ENCODE data around the gene COX6A1. TPM values are rescaled to one million over a fixed set of nuclear protein-coding genes. Genes with fewer than 3 reads are reported as not detected.
A peak's percentile ranks its signal among the peaks of the same experiment; 100 is the strongest.

COX6A1 gene
- polyA plus RNA-seq, 3 donors = 307 to 370 (median 333) TPM

GRCh38 chr12:120455302-120455701 is 17.4 kb downstream of the COX6A1 start:
- no peak for DNase-seq

DNA sequence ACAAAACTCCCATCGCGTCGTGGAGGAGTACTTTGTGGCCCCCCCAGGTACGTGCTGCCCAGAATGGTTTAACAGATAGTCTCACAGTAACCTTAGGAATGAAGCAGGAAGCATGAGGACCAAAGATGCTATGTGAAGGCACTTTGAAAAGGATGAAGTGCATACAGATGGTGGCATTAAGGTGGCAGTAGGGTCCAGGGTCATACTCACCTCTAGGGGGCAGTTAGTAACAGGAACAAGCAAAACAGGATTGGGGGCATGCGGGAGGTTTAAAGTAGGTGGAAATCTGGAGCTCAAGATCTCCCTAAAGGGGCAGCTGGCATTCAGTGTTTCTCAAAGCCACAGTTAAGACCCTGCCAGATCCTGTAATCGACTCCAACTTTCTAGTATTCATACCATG is 19.2 kb downstream of the COX6A1 start:
- no peak for DNase-seq

- DNase-seq = no peak
These were observed 22.2 kb downstream of the COX6A1 start for GRCh38 chr12:120460157-120460556.

GRCh38 chr12:120462099-120462640 is 24.3 kb downstream of the COX6A1 start:
- no peak for DNase-seq

GRCh38 chr12:120463712-120464111 is 25.8 kb downstream of the COX6A1 start:
- no peak for DNase-seq

DNA sequence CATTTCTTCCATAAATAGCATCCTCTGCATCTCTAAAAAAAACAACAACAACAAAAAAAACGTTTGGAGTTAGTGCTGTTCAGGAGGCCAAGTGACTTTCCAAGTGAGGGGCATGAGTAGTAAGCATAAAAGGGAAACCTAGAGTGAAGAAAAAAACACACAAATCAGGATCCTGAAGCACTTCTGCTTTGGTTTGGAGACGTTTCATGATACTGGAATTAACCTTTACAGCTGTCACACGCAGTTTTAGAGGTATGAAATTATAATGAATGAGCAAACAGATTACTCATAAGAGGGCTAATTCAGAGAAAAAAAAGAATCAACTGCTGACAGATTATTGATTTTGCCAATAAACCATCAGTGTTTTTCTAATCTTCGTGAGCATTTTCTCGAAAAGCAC is 27.8 kb downstream of the COX6A1 start:
- DNase-seq = no peak

DNA sequence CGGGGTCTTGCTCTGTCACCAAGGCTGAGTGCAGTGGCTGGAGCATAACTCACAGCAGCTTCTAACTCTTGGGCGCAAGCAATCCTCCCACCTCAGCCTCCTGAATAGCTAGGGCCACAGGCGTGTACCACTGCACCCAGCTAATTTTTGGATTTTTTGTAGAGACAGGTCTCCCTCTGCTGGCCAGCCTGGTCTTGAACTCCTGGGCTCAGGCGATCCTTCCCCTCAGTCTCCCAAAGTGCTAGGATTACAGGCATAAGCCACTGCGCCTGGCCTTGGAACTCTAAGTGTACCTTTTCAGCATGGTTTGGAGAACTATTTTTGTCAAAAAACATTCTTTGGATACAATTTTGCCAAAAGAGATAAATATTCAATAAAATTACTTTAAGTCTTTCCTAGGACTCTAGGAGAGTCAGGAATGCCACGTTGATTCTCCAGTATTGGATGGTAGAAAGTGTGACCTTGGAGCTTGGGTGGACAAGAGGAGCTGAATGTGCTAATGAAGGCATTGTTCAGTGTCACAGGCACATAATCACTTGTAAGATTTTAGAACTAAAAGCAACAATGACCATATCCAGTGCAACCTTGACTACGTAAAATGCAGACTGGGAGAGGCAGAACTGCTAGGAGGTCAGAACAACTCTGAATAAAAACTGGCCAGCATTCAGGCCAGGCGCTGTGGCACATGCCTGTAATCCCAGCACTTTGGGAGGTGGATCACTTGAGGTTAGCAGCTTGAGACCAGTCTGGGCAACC is 28.8 kb downstream of the COX6A1 start:
- DNase-seq = no peak

- DNase-seq = no peak
These were observed 29.5 kb downstream of the COX6A1 start for GRCh38 chr12:120467439-120467838.

DNA sequence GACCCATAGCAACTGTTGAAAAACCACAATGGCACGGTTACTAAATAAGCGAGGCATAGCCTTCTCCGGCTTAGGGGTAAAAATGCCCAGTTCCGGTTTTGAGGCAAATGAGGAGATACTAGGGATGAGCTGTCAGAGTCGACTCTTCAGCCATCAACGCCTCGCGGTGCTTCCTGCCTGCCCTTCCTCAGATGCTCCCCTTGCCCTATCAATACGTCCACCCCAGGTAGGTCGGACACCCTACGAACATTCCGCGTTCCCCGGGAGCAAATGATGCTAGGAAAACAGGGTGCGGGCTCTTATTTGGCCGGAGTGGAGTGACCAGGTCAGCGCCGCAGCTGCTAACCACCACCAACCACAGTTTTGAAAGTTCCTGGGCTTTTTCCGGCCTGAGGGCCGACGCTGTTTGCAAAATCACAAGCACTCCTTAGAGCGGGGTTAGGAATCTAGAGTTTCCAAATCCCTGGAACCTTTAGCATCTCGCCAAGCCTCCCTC is 30.5 kb downstream of the COX6A1 start:
- DNase-seq = peak; percentile 47

DNA sequence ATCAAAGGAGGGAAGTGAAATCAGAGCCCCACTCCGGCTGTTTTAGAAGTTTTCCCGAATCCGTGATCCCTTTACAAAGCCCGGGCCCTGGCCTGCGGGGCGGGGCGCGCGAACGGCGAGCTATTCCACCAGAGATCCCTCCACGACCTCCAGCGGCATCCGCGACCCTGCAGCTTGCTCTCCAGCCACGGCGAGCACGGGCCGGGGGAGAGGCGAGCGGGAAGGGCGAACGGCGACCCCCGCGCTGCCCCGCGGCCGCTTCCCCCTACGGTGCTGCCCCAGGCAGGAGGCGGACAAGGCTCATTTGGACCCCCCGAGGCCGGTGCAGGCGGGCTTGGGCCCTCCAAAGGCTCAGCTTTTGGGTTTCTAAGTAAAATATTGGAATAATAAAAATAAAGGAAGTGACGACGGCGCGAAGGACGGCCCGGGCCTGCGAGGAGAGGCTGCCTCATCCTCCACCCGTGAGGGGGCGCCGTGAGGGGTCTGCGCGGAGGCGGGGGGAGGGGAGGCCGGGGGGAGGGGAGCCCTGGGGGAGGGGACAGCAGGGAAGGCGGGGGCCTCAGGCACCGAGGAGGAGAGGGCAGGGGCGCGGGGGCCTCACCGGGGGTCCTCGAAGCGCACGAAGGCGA is 31.0 kb downstream of the COX6A1 start:
- peak; percentile 42 for DNase-seq

GRCh38 chr12:120469450-120470149 is 31.7 kb downstream of the COX6A1 start, which contains the start of gene SRSF9:
TSS of gene SRSF9 (minus strand) at chr12:120469748. CDS start at chr12:120469609, 139 bp downstream.
- DNase-seq = peak; percentile 97

DNA sequence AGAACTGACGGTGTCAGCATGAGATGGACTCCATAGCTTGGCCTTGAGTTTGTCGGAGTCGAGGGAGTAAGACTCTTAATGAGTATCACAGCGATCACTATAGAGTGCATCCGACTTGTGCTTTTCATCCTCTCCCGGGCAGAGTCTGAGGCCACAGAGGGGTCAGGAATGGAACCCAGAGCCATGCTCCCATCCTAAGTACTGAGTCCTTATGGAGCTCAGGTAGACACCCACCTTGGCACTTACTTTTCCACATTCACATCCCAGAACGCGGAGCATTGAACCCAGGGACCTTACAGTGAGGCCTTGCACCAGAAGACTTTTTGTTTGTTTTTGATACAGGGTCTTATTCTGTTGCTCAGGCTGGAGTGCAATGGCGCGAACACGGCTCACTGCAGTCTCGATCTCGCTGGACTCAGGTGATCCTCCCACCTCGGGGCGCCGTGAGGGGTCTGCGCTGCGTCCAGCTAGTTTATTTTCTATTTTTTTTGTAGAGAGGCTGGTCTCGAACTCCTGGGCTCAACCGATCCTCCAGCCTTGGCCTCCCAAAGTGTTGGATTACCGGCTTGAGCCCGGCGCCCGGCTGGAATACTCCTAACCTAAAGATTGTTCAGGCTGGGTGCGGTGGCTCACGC is 32.4 kb downstream of the COX6A1 start:
- DNase-seq = peak; percentile 26

GRCh38 chr12:120472521-120472920 is 34.6 kb downstream of the COX6A1 start:
- DNase-seq = no peak

DNA sequence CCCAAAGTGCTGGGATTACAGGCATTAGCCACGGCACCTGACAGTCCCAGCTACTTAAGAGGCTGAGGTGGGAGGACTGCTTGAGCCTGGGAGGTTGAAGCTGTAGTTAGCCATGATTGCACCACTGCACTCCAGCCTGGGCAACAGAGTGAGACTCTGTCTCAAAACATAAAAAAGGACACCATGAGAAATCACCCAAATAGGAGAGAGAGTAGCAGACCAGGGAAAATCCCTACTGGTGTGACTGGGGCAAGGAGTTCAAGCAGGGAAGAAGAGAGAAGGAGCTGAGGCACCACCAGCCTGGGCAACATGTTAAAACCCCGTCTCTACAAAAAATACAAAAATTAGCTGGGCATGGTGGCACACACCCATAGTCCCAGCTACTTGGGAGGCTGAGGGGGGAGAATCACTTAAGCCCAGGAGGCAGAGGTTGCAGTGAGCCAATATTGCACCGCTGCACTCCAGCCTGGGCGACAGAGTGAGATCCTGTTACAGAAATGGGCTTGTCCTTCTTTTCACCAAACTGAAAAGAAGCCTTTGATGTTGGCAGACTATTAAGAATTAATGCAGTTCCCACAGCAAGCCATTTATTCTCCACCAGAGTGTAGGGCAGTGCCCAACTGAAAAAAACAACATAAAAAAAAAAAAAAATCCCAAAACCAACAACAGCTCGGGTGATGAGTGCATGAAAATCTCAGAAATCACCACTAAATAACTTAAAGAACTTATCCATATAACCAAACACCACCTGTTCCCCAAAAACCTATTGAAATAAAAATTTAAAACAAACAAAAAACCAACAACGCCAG is 36.1 kb downstream of the COX6A1 start:
- no peak for DNase-seq

GRCh38 chr12:120474616-120474960 is 36.7 kb downstream of the COX6A1 start:
- DNase-seq = peak; percentile 51

- DNase-seq = no peak
These were observed 37.7 kb downstream of the COX6A1 start for GRCh38 chr12:120475643-120476042.

DNA sequence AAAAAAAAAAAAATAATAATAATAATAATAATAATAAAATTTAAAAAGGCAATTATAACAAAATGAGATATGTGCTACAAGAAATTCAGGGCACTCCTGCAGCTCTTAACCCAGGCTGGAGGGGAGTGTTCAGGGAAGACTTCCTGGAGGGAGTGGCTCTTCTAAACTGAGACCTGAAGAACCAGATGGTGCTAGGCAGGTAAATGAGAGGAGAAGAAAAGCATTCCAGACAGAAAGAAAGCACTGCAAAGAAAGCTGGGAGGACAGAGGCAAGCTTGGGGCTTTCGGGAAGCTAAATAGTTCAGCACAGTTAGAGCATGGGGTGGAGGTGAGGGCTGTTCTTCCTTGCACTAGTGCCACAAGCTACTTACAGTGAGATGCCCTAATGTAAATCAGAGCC is 41.5 kb downstream of the COX6A1 start:
- DNase-seq = no peak

- no peak for DNase-seq
These were observed 42.3 kb downstream of the COX6A1 start for GRCh38 chr12:120480211-120480610.

DNA sequence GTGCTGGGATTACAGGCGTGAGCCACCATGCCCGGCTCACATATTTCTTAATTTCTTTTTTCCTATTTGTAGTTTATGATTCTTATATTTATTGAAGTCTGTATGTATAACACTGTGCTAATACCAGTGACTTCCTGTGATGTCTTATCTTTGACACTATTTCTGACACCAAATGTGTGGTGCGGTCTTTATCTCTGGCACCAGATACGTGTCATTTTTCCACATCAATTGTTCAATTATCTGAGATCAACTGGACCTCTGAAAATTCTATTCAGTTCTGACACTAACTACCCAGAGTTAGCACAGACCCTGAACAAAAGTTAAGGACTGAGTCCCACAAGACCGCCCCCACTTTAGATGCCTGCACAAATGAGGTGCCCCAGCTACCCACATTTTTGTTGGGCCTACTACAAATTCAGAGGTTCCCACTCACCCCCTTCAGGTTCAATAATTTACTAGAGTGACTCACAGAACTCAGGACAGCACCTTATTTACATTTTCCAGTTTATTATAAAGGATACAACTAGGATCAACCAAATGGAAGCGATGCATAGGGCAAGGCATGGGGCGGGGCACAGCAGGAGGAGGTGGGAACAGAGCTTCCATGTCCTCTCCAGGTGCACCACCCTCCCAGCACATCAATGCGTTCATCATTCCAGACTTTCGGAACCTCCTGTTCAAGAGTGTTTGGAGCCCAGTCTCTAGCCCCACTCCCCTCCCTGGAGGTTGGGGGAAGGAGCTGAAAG is 43.3 kb downstream of the COX6A1 start:
- no peak for DNase-seq

- no peak for DNase-seq
These were observed 45.7 kb downstream of the COX6A1 start for GRCh38 chr12:120483621-120484020.

All from renal pelvis (tissue), 4 donors.